Ishikawa (cell line): ENCODE data around the gene EPB41L4B.

ENCODE experiments used
- CEBPB ChIP-seq: IDR thresholded peaks from 2 replicates; pipeline ENCODE4 v1.6.1; 2012
- CREB1 ChIP-seq: IDR thresholded peaks from 2 replicates; pipeline ENCODE4 v1.6.1; 2012; ENCODE audit warnings: low read depth
- EGR1 ChIP-seq: IDR thresholded peaks from 2 replicates; pipeline ENCODE4 v1.6.1; 2012
- EP300 ChIP-seq: IDR thresholded peaks from 2 replicates; pipeline ENCODE4 v1.6.1; 2012; ENCODE audit warnings: borderline replicate concordance
- FOXM1 ChIP-seq: IDR thresholded peaks from 2 replicates; pipeline ENCODE4 v1.6.1; 2012; ENCODE audit warnings: low read depth, borderline replicate concordance
- NFIC ChIP-seq: IDR thresholded peaks from 2 replicates; pipeline ENCODE4 v1.6.1; 2012
- RAD21 ChIP-seq: IDR thresholded peaks from 2 replicates; pipeline ENCODE4 v1.6.1; 2012; ENCODE audit warnings: low read depth
- TAF1 ChIP-seq: IDR thresholded peaks from 2 replicates; pipeline ENCODE4 v1.6.1; 2012; ENCODE audit warnings: low read depth, mild to moderate bottlenecking
- TCF12 ChIP-seq: IDR thresholded peaks from 2 replicates; pipeline ENCODE4 v1.6.1; 2012; ENCODE audit warnings: low read depth
- TEAD4 ChIP-seq: IDR thresholded peaks from 2 replicates; pipeline ENCODE4 v1.6.1; 2012
- YY1 ChIP-seq: IDR thresholded peaks from 2 replicates; pipeline ENCODE4 v1.6.1; 2012; ENCODE audit warnings: low read depth
- ZBTB7A ChIP-seq: IDR thresholded peaks from 2 replicates; pipeline ENCODE4 v1.6.1; 2012; ENCODE audit warnings: low read depth
- TF ChIP-seq, protein P1 (sequence below): IDR thresholded peaks from 2 replicates; pipeline ENCODE4 v1.6.1; 2012; ENCODE audit warnings: low read depth, mild to moderate bottlenecking
- TF ChIP-seq, protein P2 (sequence below): IDR thresholded peaks from 2 replicates; pipeline ENCODE4 v1.6.1; 2012
- TF ChIP-seq, protein P3 (sequence below): IDR thresholded peaks from 2 replicates; pipeline ENCODE4 v1.6.1; 2012

The EPB41L4B gene

DNA sequence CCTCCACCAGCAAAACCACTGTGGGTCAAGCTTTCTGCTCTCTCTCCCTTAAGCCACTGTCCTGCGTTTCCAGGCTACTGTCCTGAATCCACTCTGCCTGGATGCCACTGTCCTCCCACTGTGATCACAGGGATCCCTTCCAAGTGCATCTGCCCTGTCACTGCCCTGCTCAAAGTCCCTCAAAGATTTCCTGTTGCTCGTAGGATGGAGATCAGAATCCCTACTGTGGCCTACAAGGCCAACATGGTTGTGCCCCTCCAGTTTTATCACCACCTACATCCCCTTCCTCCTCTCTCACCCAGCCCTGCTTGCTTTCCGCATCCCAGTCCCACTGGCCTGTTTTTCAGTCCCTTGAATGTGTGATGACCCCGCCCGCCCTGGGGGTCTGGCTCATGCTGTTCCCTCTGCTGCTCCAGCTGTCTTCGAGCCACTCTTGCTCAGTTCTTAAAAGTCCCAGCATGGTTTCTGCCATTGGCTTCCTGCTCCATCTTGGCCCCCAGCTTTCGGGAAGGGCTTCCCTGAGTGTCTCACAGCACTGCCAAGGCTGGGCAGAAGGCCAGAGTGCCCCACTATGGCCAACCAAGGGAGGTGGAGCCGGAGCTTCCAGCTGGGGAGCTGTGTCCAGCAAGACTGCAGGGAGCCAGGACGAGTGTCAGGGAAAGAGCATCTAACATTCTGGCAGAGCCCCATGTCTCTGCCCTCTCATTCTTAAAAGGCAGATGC, 140.9 kb downstream of the EPB41L4B start:
- TF ChIP-seq, protein P1, sequence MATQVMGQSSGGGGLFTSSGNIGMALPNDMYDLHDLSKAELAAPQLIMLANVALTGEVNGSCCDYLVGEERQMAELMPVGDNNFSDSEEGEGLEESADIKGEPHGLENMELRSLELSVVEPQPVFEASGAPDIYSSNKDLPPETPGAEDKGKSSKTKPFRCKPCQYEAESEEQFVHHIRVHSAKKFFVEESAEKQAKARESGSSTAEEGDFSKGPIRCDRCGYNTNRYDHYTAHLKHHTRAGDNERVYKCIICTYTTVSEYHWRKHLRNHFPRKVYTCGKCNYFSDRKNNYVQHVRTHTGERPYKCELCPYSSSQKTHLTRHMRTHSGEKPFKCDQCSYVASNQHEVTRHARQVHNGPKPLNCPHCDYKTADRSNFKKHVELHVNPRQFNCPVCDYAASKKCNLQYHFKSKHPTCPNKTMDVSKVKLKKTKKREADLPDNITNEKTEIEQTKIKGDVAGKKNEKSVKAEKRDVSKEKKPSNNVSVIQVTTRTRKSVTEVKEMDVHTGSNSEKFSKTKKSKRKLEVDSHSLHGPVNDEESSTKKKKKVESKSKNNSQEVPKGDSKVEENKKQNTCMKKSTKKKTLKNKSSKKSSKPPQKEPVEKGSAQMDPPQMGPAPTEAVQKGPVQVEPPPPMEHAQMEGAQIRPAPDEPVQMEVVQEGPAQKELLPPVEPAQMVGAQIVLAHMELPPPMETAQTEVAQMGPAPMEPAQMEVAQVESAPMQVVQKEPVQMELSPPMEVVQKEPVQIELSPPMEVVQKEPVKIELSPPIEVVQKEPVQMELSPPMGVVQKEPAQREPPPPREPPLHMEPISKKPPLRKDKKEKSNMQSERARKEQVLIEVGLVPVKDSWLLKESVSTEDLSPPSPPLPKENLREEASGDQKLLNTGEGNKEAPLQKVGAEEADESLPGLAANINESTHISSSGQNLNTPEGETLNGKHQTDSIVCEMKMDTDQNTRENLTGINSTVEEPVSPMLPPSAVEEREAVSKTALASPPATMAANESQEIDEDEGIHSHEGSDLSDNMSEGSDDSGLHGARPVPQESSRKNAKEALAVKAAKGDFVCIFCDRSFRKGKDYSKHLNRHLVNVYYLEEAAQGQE, result no peak
- TF ChIP-seq TAF1, result no peak
- TF ChIP-seq, protein P2, sequence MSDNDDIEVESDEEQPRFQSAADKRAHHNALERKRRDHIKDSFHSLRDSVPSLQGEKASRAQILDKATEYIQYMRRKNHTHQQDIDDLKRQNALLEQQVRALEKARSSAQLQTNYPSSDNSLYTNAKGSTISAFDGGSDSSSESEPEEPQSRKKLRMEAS, result no peak
- TF ChIP-seq FOXM1, result no peak
- TF ChIP-seq NFIC, result no peak
- no peak for TF ChIP-seq TEAD4
- no peak for TF ChIP-seq TCF12
- TF ChIP-seq EGR1, result no peak
- no peak for TF ChIP-seq CEBPB
- TF ChIP-seq, protein P3, sequence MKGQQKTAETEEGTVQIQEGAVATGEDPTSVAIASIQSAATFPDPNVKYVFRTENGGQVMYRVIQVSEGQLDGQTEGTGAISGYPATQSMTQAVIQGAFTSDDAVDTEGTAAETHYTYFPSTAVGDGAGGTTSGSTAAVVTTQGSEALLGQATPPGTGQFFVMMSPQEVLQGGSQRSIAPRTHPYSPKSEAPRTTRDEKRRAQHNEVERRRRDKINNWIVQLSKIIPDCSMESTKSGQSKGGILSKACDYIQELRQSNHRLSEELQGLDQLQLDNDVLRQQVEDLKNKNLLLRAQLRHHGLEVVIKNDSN, result no peak
- TF ChIP-seq YY1, result no peak
- TF ChIP-seq CREB1, result no peak
- no peak for TF ChIP-seq RAD21
- TF ChIP-seq ZBTB7A, result no peak
- TF ChIP-seq EP300, result no peak

DNA sequence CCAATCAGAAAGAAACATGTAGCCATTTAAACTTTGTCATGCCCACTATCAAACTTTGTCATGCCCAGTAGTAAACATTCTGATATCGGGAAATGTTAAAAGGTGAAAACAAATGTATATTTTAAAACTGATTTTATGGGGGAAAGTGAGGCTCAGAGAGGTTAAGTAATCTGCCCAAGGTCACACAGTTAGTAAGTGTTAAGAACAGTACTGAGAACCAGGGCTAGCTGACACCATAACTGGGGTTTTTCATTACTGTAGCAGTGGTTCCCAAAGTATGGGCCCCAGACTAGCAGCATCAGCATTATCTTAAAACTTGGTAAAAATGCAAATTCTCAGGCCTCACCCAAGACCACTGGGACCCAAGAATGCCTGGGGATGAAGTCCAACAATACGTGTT, 143.9 kb downstream of the EPB41L4B start:
- TF ChIP-seq CREB1, result no peak
- TF ChIP-seq FOXM1, result no peak
- no peak for TF ChIP-seq YY1
- no peak for TF ChIP-seq TCF12
- TF ChIP-seq RAD21, result no peak
- no peak for TF ChIP-seq TEAD4
- TF ChIP-seq, protein P2, result no peak
- no peak for TF ChIP-seq EGR1

DNA sequence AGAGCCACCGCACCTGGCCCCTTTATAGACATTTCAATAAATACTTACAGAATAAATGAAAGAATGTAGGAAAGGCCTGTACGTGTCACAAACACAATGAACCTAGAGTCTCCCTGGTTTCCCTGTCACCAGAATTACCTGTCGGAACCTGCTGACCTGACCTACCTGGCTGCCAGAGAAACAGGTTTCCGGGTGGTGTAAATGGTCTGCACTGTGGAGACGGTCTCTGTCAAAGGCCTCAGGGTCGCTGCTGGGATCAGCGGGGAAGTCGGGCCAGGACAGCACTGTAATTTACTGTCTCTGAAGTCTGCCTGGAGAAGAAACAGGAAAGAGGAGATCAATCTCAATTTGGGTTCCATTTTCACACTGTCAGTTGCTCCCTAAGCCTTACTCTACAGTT, 144.5 kb downstream of the EPB41L4B start:
- TF ChIP-seq TCF12 (no peak), ZBTB7A (no peak), FOXM1 (no peak), EGR1 (no peak), TAF1 (no peak), TEAD4 (no peak), RAD21 (no peak), CREB1 (no peak), EP300 (no peak), YY1 (no peak), NFIC (no peak), CEBPB (no peak)
- TF ChIP-seq, protein P1, result no peak
- TF ChIP-seq, protein P2, result no peak
- TF ChIP-seq, protein P3, result no peak

DNA sequence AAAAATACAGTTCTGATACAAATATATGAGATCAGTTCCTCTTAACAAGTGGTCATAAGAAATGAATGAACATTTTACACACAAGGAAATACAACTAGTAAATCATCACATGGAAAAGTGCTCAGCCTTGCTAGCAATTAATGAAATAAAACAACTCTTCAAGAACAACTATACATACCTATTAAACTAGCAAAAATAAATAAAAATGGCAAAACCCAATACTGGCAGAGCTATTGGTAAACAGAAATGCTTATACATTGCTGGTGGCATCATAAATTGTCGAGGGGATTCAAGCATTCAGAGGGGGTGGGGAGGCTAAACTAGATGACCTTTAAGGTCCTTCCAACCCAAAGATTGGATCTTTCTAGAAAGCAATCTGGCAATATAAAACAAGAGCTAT, 147.9 kb downstream of the EPB41L4B start:
- no peak for TF ChIP-seq NFIC
- TF ChIP-seq, protein P3, result no peak
- TF ChIP-seq RAD21, result no peak
- no peak for TF ChIP-seq TCF12
- TF ChIP-seq TAF1, result no peak
- TF ChIP-seq, protein P2, result no peak
- TF ChIP-seq TEAD4, result no peak
- TF ChIP-seq CEBPB, result no peak
- no peak for TF ChIP-seq FOXM1
- TF ChIP-seq, protein P1, result no peak
- TF ChIP-seq ZBTB7A, result no peak
